K562 treated with DMSO at 1 percent for 4 hours (cell line): Measurements from ENCODE around the gene ZNF460. TPM values are rescaled to one million over a fixed set of nuclear protein-coding genes. Genes with fewer than 3 reads are reported as not detected.

ENCODE experiments used
- total RNA-seq: library from RNA; unstranded; fragments of 300-600 nt; gene quantifications from 2 replicates; pipeline ENCODE4 v1.2.3, GENCODE V29; 2022; ENCODE audit not compliant: insufficient read depth

ZNF460 gene
- total RNA-seq: 0.97 and 1.3 TPM in 2 replicates

DNA sequence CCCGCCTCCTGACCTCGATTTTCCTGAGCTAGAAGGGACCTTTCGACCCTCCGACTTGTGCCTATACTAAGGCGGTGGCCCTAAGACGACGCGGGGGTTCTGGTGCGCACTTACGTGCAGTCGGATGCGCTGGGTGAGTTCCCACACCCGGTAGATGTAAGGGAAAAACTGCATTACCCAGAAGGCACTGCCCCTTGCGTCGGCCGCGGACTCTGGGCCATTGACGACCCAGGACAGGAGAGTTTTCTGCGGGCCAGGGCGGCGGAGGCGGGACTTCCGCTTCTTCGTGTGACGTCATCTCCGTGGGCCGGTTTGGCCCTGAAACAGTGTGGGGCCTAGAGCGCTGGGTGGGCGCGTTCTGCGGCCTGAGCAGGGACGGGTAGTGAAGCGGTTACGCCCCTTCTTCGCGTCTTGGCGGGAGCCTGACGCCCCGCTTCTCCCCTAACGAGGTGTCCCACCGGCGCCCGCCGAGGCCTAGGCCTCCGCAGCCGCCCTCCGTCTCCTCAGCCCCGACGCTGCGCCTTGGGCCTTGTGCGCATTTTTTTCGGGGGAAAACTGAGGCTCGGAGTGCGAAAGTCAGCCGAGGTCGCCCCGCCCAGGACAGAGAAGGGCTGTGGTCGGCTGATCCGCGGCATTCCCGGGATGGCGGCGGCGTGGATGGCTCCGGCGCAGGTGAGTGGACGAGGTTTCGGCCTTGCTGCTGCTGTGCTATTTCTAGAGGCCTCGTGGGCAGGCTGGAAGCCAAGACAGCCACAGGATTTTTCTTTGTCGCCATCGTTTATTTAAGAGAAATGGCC is at the start of gene ZNF460:
ZNF460 (plus strand) TSS at position 321 of the 797 bp plus-strand sequence; CDS start at position 643, 322 bp downstream.

DNA sequence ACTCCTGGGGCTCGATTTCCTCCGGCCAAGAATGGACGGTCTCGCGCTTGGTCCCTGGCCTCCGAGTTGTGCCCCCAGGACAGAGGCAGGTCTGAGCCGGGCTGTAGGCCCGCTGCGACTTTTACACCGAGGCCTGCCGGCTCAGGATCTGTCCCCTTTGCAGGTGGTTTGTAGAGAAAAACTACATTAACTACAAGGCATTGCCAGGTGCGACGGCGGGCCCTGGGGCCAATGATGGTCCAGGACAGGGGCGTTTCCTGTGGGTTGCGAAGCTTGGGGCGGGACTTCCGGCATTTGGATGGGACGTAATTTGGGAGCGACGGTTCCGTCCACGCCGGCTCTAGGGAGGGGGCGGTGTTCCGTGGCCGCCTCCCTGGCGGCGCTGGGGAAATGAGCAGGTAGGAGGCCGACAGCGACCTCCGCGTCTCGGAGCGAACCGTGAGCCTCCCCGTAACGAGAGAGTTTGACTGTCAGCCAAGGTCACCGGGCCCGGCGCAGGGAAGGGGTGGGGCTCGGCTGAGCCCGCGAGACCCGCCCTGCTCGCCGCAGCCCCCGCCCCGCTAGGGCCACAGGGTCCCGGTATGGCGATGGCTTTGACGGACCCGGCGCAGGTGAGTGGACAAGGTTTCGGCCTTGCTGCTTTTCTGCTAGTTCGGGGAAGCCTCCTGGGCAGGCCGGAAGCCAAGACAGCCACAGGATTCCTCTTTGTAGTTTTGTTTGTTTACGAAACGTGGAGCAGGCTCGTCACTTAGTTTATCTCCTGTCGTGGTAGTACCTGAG is 39.8 kb upstream of the ZNF460 start, which contains the start of gene ZNF805:
ZNF805 (plus strand) TSS at position 322 of the 780 bp plus-strand sequence; CDS start at position 582, 260 bp downstream.

DNA sequence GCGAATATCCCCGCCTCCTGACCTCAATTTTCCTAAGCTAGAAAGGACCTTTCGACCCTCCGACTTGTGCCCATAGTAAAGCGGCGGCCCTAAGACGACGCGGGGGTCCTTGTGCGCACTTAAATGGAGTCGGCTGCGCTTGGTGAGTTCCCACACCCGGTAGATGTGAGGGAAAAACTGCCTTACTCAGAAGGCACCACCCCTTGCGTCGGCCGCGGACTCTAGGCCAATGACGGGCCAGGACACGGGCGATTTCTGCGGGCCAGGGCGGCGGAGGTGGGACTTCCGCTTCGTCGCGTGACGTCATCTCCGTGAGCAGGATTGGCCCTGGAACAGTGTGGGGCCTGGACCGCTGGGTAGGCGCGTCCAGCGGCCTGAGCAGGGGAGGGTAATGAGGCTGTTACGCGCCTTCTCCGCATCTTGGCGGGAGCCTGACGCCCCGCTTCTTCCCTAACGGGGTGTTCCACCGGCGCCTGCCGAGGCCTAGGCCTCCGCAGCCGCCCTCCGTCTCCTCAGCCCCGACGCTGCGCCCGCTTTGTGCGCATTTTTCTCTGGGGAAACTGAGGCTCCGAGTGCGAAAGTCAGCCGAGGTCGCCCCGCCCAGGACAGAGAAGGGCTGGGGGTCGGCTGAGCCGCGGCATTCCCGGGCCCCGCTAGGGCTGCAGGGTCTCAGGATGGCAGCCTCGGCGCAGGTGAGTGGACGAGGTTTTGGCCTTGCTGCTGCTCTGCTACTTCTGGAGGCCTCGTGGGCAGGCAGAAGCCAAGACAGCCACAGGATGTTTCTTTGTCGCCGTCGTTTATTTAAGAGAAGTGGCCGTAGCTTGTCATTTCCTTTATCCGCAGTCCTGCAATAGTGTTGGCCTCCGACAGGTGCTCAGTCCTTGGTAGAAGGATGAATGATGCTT is 40.1 kb downstream of the ZNF460 start, which contains the start of gene ZNF543:
ZNF543 (plus strand) TSS at position 293 of the 905 bp plus-strand sequence; CDS start at position 675, 382 bp downstream.

Other genes with a start within 250 kb of the ZNF460 start
- not detected in 2 replicates for gene USP29, start 160.5 kb upstream of the ZNF460 start, total RNA-seq
- not detected in 2 replicates for gene ZIM3, start 135.3 kb upstream of the ZNF460 start, total RNA-seq
- not detected in 2 replicates for gene DUXA, start 113.0 kb upstream of the ZNF460 start, total RNA-seq
- 4.4 and 8.8 TPM in 2 replicates for gene ZNF264, start 89.0 kb upstream of the ZNF460 start, total RNA-seq
- 8.3 and 10.2 TPM in 2 replicates for gene AURKC, start 49.5 kb upstream of the ZNF460 start, total RNA-seq
- 1.7 and 2.0 TPM in 2 replicates for gene ZNF805, start 39.9 kb upstream of the ZNF460 start, total RNA-seq
- 0.71 TPM in 1 of 2 replicates, not detected in the other for gene ZNF543, start 40.0 kb downstream of the ZNF460 start, total RNA-seq
- gene ZNF304, start 70.8 kb downstream of the ZNF460 start, total RNA-seq: 3.1 and 4.0 TPM in 2 replicates
- gene TRAPPC2B, start 83.1 kb downstream of the ZNF460 start, total RNA-seq: 5.5 and 7.3 TPM in 2 replicates
- gene ZNF547, start 83.1 kb downstream of the ZNF460 start, total RNA-seq: 0.42 and 1.0 TPM in 2 replicates
- 3.1 and 6.6 TPM in 2 replicates for gene ZNF548, start 109.4 kb downstream of the ZNF460 start, total RNA-seq
- gene ZNF17, start 130.7 kb downstream of the ZNF460 start, total RNA-seq: 0.82 and 1.4 TPM in 2 replicates
- gene ZNF749, start 154.8 kb downstream of the ZNF460 start, total RNA-seq: 4.7 and 5.6 TPM in 2 replicates
- not detected in 2 replicates for gene VN1R1, start 176.7 kb downstream of the ZNF460 start, total RNA-seq
- 0.24 and 0.67 TPM in 2 replicates for gene ZNF772, start 197.1 kb downstream of the ZNF460 start, total RNA-seq
- gene ZNF419, start 207.3 kb downstream of the ZNF460 start, total RNA-seq: 1.6 and 3.4 TPM in 2 replicates
- gene ZNF773, start 219.5 kb downstream of the ZNF460 start, total RNA-seq: 0.31 and 5.2 TPM in 2 replicates
- gene ZNF549, start 246.9 kb downstream of the ZNF460 start, total RNA-seq: 0.29 TPM in 1 of 2 replicates, not detected in the other